DMS114 treated with DMSO at 0.1 percent for 48 hours (cell line): ENCODE results near the gene PPP2R3A.

Experiments used
- DNase-seq: peaks from one replicate; lab custom pipeline; 2025; ENCODE audit not compliant: unreplicated experiment; lab: John Stamatoyannopoulos, UW

Gene PPP2R3A

DNA sequence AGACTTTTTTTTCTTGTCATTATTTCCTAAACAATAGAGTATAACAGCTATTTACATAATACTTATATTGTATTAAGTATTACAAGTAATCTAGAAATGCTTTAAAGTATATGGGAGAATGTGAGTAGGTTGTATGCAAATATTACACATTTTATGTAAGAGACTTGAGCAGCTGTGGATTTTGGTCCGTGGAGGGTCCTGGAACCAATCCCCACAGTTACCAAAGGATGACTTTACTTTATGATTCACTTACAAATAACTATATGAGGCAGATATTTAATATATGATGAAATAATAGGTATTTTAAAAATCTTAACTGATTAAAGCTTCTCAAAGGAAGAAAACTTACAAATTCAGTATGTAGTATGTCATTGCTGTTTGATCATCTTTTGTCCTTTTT, 56.3 kb downstream of the PPP2R3A start:
- no peak for DNase-seq

GRCh38 chr3:136022529-136023263, 57.2 kb downstream of the PPP2R3A start:
- no peak for DNase-seq

DNA sequence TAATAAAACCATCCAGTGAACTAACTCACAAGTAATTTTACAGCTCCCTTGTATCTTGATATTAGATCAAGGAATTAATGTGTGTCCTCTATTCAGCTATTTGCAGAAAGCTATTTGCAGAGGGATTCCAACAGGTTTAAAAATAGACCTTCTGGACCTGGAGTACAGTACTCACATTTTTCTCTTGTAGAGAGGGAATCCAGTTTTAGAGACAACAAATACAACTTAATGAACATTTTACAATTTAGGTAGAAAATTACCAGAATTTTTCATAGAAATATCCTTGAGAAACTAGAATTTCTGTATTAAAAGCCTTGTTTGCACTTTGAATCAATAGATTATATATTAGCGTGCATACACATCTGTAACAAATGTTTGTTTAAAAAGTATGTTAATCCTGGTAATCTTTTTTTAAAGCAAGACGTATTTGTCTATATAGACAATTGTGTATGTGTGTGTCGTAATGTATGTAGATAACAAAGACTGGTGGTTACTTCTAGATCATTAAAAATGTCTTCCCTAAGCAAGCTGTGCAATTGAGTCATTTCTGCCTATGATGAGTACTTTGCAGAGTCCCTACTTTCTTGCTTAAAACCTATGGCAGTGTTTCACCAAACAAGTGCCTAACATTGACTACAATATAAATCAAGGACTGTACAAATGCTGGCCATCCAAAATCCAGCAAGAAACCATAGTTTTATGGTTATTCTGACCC, 57.9 kb downstream of the PPP2R3A start:
- DNase-seq, result no peak

- DNase-seq, result no peak
These were observed 70.8 kb downstream of the PPP2R3A start for GRCh38 chr3:136036306-136036705.

DNA sequence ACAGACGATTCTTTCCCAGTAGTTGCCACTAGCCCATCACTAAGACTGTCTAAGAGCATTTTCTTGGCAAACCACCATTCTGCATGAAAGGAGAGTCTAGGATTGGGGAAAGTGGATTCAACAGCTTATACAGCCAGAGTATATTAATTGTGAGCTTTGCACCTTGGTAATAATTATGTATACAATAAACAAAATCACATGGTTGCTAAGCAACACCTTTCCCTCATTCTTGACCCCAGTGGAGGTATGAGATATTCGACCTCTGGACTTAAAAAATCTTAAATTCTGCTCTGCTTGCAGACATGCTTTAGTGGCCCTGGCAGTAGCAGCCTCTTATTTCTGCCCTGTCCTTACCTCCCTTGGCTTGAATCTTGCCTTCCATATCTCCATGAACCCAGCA, 73.1 kb downstream of the PPP2R3A start:
- DNase-seq, result no peak

DNA sequence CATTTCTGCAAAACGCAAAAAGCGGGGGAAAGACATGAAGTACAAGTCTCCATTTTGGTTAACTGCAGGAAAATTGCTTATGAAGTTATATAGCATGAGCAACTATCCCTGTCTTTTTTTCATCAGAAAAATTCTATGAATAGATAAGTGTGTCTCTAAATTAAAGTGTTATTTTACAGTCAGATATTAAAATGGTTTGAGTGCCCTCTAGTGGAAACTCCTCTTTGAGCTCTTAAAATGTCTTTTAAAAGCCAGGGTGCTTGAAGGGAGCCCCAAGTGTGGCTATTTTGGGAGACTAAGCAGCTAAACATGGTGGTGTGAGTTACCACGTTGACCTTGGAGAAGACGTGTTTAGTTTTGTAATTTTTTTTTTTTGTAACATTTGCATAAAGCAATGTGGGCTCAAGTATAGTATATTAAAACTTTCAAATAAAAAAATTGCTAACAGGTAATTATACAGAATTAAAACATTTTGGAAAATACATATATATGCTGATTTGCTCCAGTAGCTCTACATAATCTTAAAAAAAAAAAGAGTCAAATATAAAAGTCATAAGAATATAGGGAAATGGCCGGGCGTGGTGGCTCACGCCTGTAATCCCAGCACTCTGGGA, 77.2 kb downstream of the PPP2R3A start:
- DNase-seq, result peak; percentile 61

DNA sequence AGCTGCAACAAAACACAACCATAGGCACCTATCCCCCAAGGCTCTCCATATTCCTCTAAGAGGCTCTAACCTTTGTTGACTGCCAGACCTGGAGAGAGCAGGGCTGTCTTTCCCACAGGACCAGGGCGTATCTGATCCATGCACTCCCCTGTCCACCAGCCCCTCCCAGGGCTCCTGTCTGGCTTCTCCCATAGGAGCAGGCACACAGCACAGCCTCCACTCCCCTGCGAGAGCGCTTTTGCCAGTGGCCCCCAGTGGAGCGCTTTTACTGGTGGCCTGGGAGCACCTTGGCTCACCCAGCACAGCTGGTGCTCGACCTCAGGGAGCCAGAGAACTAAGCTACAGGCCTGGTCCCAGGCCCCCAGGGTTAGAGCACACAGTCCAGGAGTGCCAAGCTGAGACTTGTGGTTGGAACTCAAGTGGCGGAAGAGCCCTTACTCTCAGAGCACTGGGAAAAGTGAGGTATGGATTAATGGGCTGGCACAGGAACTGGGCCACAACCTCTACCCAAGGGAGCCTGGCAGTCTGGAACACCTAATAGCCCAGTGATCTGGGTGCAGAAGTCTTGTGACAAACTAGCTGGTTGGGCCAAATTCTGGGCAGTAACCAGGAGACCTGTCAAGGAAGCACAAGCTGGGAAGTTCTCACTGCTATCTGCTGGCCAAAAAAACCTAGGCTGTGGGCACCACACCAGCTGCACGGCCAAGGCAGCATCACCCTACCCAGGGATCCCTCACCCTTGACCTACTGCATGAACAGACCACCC, 79.6 kb downstream of the PPP2R3A start:
- no peak for DNase-seq

GRCh38 chr3:136048068-136048467, 82.5 kb downstream of the PPP2R3A start:
- no peak for DNase-seq

- no peak for DNase-seq
These were observed 84.7 kb downstream of the PPP2R3A start for GRCh38 chr3:136050250-136050649.

- no peak for DNase-seq
These were observed 90.0 kb downstream of the PPP2R3A start for GRCh38 chr3:136055491-136055890.

DNA sequence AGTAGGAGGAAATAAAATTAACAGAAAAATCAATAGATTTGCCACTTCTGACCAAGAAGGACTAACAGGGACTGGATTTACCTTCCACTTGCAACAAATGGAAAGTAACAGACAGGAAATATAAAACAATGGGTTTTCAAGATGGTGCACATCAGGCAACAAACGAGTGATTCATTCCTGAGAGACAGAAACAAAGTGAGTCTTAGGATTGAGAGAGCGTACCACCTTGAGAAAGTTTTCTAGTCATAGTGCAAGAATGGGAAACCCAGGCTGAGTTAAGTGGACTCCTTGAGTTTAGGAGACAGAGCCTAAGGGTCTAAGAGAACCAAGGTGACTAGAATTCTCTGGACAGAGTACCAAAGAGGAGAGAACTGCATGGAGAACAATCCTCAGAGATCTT, 101.7 kb downstream of the PPP2R3A start:
- no peak for DNase-seq

DNA sequence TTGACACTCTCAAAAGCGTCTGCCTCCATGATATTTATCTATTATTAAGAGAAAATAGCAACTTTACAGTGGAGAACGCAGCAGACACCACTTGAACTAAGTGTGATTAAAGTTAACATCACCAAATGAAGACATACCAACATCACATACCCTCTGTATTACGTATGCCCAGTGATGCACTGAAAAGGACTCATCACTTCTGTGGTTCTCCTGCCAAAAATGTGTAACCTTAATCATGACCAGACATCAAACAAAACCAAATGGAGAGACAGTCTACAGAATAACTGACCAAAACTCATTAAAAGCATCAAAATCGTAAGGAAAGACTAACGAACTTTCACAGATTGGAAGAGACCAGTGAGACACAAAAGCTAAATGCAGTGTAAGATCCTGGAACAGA, 103.2 kb downstream of the PPP2R3A start:
- no peak for DNase-seq

- peak; percentile 9 for DNase-seq
These were observed 104.4 kb downstream of the PPP2R3A start for GRCh38 chr3:136069933-136070332.

GRCh38 chr3:136070334-136070733, 104.8 kb downstream of the PPP2R3A start:
- peak; percentile 20 for DNase-seq

DNA sequence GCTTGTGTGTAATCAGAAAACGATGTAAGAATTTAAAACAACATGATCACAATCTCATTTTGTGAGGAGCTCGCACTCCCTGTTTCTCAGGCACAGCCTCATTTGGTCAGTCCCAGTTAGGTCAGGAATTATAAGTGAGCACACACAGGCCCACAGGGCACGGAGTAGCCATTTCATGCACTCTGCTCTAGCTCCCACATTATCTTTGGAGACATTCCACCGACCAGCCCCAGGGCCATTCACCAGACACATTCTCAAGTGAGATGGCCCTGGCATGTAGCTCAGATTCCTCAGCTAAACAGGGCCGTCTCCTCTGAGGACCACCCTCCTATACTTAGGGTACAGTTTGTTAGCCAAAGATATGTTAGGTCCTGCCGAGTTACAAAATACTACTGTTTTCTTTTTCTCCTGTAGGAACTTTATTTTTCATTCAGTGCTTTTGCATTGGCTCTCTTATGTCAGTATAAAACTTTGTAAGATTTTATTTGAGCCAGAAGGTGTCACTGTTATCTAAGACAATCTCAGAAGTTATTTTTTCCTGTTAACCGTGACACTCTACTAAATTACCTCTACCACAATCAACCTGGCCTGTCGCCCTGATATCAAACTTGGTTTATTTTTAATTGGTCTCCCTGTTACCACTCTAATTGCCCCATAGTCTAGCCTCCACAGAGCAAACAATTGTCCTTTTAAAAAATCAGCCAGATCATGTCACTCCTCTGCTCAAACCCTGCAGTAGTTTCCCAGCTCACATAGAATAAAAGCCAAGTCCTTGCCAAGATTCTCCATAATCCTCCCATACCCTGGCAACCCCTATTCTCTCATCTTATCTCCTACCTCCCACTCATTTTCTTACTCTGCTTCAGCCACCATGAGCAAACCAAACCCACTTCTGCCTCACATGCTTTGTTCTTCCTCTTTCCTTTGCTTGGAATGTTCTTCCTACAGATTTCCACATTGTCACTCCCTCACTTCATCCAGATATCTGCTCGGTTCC, 105.7 kb downstream of the PPP2R3A start:
- DNase-seq, result peak; percentile 84

DNA sequence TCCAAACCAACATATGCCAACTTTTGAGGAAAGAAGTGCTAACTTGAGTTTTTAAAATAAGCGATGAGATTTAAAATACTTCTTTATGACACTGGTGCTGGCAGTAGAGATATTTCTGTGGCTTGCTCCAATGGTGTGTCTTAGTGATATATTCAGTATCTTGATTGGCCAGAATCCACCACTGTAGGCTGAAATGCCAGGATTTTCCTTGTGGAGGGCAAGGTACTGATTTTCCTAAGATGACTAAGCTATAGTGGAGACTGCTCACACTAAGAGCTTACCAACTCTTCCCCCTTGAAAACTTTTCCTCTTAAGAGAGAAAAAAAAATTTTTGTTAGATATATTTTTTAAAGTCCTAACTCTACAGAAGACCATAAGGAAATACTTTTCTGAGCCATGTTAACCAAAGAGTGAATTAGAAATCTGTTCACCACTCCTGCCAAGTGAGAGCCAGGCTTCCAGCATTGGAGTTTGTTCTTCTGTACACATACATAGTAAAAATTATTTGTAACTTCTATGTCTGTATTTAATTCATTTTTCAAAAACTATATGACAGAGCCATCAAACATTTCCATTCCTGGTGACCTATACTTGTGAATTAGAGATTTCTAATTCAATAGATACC, 109.1 kb downstream of the PPP2R3A start:
- no peak for DNase-seq

DNA sequence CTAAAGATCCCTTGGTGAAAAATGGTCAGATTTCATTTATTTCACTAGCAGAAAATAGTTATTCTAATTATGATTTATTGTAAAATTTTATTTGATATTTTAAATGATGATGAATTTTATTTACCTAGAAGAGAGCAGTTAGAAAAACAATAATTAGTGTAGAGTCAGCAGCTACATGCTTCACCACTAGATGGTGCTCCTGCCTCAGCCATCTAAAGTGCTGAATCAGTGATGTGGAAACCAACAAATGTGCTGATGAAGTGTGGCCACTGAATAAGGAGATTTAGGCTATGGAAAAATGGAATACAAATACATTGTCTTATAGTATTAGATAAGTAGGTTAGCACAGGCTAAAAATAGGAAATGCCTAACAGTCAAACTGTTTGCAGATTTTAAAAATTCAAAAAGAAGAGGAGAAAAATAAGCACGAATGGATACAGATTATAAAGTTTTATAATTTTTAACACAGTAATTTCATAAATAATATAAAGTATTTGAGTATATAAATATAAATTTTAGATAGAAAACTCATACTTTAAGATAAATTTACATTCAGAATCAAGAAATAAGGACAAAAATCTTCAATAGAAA, 109.8 kb downstream of the PPP2R3A start:
- peak; percentile 46 for DNase-seq

DNA sequence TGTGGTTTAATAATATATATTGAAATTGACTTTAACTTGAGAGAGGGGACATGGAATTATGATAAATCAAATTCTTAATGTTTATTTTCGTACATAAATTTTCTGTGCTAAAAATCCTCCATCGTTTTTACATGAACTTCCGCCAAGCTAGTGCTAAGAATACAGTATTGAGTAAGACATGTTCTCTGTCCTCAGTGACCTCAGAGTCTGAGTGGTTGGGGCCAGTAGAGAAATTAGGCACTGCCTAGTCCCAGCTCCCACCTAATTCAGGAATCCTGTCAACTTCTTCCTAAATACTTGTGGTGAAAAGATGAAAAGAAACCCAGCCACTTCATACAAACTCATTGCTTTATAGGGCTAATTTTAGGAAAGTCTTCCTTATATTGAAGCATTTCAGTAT, 110.3 kb downstream of the PPP2R3A start:
- DNase-seq, result no peak
